ENCODE measurements around the gene ITPR1.

ITPR1 gene

GRCh38 chr3:4829031-4829394, 335.9 kb downstream of the ITPR1 start:
- no peak for DNase-seq (ENCODE audit: low read depth)

DNA sequence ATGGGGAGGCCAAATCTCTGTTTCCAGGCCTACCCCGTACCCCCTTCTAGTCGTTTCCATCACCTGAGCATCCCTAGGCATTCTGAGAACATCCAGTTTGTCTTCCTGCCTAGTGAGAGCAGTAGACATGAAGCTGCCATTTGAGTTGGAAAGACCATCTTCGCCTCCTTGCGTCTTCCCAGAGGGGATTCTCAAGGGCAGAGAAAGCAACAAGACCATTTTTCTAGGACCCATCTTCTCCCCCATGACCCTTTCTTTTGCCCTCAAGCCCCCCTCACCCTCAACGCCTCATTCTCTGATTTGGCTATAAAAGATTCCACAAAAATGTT, 337.4 kb downstream of the ITPR1 start:
- DNase-seq (ENCODE audit: low read depth), result no peak

GRCh38 chr3:4831580-4831950, 338.4 kb downstream of the ITPR1 start:
- DNase-seq (ENCODE audit: low read depth), result no peak

- no peak for DNase-seq (ENCODE audit: low read depth)
These were observed 340.3 kb downstream of the ITPR1 start for GRCh38 chr3:4833471-4833870.

DNA sequence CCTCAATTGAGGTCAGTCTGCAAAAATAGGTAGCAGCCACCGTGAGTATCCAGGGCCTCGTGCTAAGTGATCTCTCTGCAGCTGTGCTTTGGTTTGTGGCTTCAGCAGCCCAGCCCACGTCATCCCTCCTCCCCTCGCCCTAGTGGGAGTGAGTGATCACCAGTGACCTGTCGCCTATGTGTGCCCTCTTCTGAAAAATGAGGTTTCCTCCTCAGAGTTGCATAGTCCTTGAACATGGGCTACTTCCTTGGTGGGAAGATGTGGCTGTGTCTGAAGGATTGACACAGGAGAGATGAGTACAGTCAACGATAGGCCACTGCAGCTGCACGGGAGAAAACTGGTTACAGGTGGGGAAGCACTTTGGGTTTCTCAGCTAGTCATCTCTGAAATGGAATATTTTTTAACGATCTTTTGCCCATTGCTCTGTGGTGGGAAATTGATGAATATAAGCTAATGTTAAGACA, 341.3 kb downstream of the ITPR1 start:
- peak; percentile 61 for DNase-seq (ENCODE audit: low read depth)

DNA sequence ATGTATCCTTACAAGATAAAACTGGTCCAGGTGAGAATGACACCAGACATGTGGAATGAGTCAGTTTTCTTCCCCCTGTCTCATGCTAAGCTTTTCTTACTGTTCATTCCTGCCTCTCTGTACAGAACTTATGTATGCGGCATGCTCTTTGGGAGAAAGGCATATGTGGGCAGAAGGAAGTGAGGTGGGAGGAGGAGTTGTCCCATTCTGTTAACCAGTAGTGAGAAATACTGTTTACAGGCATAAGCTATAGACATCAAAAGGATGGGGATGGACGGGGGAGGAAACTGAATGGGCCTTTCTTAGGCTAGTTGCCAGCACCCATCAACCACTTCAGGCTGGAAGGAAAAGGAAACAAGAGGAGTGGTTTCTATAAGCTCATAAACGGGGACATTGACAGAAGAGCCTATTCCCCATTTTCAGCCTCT, 342.5 kb downstream of the ITPR1 start:
- DNase-seq (ENCODE audit: low read depth), result no peak

GRCh38 chr3:4836516-4836915, 343.4 kb downstream of the ITPR1 start:
- no peak for DNase-seq (ENCODE audit: low read depth)

DNA sequence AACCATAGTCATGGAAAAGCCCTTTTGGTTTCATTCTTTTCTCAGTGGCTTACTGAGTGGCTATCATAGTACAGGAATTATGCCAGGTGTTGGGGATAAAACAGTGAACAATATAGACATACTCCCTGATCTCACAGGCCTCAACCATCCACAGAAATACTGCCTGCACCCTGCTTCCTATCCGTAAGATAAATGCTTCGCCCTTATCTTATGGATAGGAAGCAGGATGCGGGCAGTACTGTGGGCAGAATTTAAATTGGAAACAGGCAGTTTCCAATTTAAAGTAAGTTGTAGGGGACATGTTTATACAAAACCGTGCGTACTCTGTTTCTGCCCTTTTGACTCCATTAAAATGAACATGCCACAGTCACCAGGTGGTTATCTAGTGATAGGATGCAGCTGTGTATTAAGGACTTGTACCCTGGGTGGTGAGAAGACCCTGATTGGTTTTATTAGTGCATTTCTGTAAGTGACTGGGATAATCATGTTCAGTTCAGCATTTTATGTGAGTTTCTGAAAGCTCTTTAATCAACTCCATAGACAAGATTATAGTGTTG, 344.3 kb downstream of the ITPR1 start:
- DNase-seq (ENCODE audit: low read depth), result no peak

DNA sequence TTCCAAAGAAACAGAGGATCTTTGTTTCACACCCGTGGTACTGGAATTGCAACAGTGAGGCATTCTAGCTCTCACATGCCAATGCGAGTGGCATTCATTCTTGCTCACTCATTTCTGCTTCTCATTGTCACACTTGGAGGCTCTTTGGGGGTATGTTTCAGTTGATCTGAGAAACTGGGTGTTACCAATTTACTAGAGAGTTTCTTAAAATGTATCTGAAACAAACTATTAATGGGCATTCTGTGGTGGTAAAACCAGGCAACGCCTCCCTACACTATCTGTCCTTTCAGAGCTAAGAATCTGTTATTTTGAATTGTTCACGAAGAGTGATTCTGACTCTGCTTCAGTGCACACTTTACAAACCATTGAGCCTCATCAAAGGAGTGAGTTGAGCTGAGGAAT, 345.5 kb downstream of the ITPR1 start:
- DNase-seq (ENCODE audit: low read depth), result no peak

DNA sequence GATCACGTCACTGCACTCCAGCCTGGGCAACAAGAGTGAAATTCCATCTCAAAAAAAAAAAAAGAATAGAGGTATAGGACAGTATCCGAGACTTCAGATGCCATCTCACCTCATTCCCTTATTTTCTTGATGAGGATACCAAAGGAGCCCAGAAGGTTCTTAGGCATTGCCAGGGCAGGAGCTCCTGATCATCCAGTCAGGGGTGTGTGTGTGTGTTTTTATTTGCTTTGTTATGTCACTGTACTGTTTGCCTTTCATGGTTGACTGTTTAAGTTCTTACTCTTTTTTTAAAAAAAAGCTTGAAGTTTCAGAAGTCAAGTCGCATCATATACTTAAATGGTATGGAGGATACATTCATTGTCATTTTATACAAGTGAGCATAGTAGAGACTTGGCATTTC, 346.1 kb downstream of the ITPR1 start:
- DNase-seq (ENCODE audit: low read depth), result no peak

DNA sequence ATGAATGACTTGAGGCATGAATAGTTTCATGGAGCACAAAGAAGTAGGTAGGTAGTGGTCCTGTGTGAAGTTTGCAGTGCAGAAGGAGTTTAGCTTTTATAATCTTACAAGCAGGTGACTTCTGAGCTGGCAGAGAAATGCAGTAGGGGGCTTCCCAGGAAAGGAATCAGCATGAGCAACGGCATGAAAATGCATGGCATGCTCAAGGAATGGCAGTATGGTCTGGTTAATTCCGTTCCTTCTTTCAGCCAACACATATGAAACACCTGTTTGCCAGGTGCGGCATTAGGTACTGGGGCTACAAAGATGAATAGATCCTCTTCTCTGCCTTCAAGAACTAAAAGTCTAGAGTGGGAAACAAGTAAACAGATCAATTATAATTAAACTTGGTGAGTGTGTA, 348.1 kb downstream of the ITPR1 start:
- no peak for DNase-seq (ENCODE audit: low read depth)

- no peak for DNase-seq (ENCODE audit: low read depth)
These were observed 348.8 kb downstream of the ITPR1 start for GRCh38 chr3:4841776-4842440.

- DNase-seq (ENCODE audit: low read depth), result no peak
These were observed 350.5 kb downstream of the ITPR1 start for GRCh38 chr3:4843619-4844018.

GRCh38 chr3:4845882-4846281, 352.7 kb downstream of the ITPR1 start:
- DNase-seq (ENCODE audit: low read depth), result no peak

DNA sequence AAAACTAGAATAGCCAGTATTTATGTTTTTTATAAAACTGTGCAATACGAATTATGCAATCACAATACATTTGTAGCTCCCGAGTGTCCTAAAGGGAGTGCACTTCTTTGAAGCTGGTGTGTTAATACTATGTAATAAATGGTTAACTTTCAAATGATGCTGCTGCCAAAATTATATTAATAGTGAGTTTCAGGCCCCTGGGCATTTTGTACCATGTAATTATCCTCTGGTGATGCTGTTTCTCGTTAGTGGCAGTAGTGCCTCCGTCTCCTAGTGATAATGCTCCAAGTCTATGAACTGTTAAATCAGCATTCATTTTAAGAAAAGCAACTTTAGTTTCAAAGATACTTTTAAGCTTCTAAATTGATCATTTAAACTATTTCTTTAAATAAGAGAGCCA, 353.4 kb downstream of the ITPR1 start:
- DNase-seq (ENCODE audit: low read depth), result no peak

GRCh38 chr3:4848176-4848825, 355.2 kb downstream of the ITPR1 start:
- DNase-seq (ENCODE audit: low read depth), result no peak

DNA sequence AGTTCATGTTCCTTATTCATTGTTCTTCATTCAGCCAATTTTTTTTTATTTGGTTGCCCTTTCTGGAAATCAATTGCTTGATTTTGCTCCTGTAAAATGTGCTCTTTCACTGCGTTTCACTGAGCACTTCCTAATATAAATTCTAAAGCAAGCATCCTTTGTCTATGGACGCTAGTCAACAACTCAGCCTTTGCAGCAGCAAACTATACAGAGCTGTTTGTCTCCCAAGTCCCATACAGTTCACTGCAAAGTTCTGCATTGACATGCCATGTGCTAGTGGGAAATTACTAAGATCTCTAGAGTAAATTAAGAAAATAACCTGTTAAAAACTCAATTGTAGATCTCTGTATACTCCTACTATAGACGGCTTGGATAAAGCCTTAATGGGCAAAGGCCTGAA, 356.0 kb downstream of the ITPR1 start:
- no peak for DNase-seq (ENCODE audit: low read depth)

GRCh38 chr3:4849739-4850138, 356.6 kb downstream of the ITPR1 start:
- no peak for DNase-seq (ENCODE audit: low read depth)

GRCh38 chr3:4850211-4850927, 357.2 kb downstream of the ITPR1 start:
- no peak for DNase-seq (ENCODE audit: low read depth)

DNA sequence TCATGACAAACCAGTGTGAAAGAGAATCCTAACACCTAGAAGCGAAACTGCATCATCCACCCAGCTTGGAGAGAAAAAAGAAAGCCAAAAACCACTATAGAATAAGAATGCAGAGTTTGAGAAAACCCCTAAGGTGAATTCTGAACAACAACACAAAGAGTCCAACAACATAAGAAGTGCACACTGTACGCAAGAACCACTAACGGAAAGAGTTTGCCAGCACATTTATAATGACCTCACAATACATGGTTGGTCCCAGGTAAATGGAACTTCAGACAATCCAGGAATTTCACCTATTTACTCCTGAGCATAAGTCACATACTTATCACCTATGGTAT, 357.7 kb downstream of the ITPR1 start:
- no peak for DNase-seq (ENCODE audit: low read depth)

GRCh38 chr3:4852780-4853748, 359.9 kb downstream of the ITPR1 start:
- DNase-seq (ENCODE audit: low read depth), result no peak

DNA sequence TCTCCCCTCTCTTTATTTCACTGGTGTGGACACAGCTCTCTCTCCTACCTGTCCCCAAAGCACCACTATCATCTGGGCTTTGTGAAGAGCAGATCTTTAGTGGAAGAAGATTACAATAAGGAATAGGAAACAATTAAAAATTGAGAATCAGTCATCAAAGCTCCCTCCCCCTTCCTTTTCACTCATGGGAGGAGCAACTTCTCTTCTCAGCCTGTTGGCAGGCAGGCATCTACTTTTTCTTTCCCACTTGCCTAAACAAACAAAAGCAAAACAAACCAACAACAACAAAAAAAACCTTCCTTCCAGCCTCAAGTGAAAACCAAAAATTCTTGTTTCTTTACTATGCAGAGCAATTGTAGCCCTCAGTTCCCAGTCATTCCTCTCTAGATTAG, 360.6 kb downstream of the ITPR1 start:
- no peak for DNase-seq (ENCODE audit: low read depth)

All from stimulated activated CD8-positive, alpha-beta memory T cell treated with anti-CD3 and anti-CD28 coated beads, Interleukin-12 subunit alpha, Interleukin-12 subunit beta, amount 100 ng/mL, for 4 hours (primary cell).